HEK293T (cell line): Measurements from ENCODE around the gene MALSU1.

Source experiments
- FOXA1 ChIP-seq: fragments of 450-650 bp; IDR thresholded peaks from 2 replicates; pipeline ENCODE4 v1.6.1; 2016; ENCODE audit warnings: mild to moderate bottlenecking
- FOXM1 ChIP-seq: fragments of 450-650 bp; IDR thresholded peaks from 2 replicates; pipeline ENCODE4 v1.6.1; 2017; ENCODE audit warnings: mild to moderate bottlenecking, borderline replicate concordance
- HDGF ChIP-seq: fragments of 450-650 bp; IDR thresholded peaks from 2 replicates; pipeline ENCODE4 v1.6.1; 2017; ENCODE audit warnings: antibody characterized with exemption, borderline replicate concordance
- NFRKB ChIP-seq: fragments of 450-650 bp; IDR thresholded peaks from 2 replicates; pipeline ENCODE4 v1.6.1; 2016; ENCODE audit warnings: mild to moderate bottlenecking, moderate library complexity
- SP1 ChIP-seq: fragments of 450-650 bp; IDR thresholded peaks from 2 replicates; pipeline ENCODE4 v1.6.1; 2017

GRCh38 chr7:23358152-23358674 is 59.1 kb downstream of the MALSU1 start:
- TF ChIP-seq HDGF, result no peak
- TF ChIP-seq FOXA1, result no peak
- TF ChIP-seq FOXM1, result no peak
- no peak for TF ChIP-seq NFRKB
- no peak for TF ChIP-seq SP1
